Activated CD4-positive, alpha-beta T cell treated with anti-CD3 and anti-CD28 coated beads for 4 hours (primary cell): ENCODE measurements around the gene SLC28A1.
"Not testable (repeated sequence)": the region's sequence is repeated elsewhere in the genome, so short reads cannot be mapped to it uniquely, and the experiment has no call there.

Experiments used
- DNase-seq, 2 donors: peaks; one replicate each; pipeline ENCODE4 v3.0.0-alpha.2; 2020

Gene SLC28A1

DNA sequence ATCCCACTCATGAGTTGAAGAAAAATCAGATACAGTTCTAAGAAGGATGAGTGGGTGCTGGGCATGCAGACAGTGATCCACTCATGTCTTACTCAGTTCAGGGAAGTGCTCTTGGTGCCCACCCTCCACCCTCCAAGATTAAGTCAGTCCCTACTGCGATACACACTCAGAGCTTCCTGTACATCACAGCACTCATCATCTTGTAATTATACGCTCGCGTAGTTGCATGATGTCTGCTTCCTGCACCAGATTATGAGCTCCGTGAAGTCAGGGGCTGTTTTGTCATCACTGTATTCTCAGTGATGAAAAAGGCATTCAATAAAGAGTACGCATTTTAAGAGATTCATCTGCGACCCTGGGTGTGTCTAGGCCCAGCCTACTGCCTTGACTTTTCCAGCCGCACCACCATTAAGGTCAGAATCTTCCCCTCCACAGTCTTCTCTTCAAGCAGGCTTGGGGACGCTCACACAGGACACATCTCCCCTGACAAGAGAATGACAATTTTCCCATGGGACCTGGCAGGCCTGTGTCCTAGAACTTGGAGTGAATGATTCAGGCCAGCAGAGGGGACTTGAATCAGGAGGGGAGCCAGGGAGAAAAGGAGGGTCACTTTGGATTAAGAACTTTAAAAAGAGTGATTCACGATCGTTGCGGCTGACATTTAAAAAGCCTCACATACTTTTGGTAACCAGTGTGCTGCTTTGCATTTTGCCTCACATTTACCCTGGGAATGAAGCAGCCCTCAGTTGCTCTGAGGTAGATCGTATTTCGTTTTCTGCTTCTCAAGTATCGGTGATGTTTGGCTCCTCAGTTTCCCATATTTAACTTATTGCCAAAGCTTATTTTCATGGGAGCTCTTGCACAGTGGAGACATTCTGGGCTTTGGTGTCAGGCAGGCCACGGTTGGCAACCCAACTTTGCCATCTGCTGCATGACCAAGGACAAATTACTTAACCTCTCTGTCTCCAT lies 89.3 kb downstream of the SLC28A1 start:
- DNase-seq: no peak

DNA sequence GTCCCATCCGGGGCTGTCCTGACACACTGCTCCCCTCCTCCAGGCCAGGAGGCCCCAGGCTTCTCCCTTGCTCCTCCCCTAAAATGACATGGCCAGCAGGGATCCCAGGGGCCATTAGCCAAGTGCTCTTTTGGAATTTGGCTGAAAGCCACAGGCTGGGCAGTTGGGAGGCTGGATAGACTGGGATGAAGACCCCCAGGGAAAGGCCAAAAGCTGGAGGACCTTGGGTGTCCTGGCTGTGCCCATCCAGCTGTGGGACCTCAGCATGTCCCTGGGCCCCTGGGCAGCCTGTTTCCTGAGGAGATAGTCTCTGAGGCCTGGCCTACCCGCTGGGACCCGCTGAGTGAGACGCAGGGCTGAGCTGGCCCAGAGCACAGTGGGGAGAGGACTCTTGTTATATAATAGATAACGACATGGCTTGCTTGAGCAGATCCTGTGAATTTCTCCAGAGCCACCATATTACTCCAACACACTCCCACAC lies 91.4 kb downstream of the SLC28A1 start:
- DNase-seq: no peak

DNA sequence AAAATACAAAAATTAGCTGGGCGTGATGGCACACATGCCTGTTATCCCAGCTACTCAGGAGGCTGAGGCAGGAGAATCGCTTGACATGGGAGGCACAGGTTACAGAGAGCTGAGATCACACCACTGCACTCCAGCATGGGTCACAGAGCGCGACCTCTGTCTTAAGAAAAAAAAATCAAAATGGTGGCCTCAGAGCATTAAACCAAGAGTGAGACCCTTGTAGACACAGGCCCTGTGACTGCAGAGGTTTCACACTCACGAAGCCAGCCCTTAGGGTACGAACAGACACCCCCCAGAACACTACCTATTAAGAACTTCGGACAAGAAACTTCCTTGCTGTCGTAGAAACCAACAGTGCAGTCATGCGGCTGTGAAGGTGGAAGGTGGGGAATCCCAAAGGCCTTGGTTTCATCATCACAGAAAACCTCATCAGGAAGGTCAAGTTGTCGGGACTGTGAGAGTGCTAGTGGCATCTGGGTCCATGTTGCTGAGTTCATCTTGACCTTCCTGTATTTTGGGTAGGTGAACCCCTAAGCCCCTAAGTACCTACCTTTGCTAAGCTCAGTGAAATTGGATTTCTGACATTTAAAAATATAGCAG lies 92.4 kb downstream of the SLC28A1 start:
- DNase-seq: no peak

DNA sequence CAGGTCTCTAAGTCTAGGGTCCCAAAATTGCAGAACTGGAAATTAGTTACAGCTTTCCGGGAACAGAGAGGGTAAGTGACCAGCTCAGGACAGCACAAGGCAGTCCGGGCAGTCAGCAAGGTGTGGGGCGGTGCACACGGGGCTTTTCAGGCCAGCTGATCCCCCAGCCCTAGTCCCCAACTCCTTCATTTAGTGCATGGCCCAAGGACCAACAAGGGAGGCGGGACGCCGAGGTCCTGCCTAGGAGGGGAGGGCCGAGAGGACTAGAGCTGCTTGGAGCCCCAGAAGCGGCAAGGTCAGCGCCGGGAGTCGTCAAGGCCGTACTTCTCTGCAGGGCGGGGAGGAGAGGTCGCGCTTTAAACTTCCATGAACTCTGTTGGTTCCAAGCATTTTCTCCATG lies 95.2 kb downstream of the SLC28A1 start:
- DNase-seq: no peak

DNA sequence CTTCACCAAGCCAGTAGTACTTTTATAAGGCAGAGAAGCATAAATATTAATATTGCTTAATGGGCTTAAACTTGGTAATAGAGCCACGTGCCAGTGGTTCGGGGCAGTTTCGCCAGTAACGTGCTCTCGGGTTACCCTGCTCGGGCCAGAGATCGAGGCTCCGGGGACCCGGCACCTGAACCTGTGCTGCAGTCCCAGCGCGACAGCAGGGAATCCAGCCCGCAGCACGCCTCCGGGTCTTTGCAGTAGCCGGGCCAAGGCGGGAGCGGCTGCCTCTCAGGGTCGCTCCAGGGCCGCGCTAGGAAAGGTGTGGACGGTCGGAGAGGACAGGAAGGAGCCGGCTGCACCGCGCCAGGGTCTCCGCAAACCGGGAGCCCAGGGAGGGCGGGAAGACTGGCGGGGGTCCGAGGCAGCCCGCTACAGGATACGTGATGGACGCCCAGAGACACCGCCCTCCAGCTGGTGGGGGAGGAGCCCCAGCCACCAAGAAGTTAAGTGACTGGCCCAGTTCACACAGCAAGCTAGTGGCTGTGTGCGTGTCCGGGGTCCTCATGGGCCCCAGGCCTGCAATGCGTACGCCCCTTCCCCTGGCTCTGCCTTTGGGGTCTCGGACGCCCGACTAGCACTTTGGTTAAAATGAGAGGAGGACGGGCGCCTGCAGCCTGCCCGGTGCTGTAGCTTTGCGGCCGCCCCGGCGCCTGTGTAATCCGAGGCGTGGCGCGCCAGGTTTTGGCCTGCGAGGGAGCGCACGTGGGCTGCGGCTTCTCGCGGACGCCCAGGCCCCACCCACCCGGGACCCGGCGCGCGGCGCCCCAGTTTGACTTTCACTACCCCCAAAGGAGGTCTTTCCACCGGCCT lies 96.0 kb downstream of the SLC28A1 start:
- DNase-seq: peak; percentile 84 to 87

DNA sequence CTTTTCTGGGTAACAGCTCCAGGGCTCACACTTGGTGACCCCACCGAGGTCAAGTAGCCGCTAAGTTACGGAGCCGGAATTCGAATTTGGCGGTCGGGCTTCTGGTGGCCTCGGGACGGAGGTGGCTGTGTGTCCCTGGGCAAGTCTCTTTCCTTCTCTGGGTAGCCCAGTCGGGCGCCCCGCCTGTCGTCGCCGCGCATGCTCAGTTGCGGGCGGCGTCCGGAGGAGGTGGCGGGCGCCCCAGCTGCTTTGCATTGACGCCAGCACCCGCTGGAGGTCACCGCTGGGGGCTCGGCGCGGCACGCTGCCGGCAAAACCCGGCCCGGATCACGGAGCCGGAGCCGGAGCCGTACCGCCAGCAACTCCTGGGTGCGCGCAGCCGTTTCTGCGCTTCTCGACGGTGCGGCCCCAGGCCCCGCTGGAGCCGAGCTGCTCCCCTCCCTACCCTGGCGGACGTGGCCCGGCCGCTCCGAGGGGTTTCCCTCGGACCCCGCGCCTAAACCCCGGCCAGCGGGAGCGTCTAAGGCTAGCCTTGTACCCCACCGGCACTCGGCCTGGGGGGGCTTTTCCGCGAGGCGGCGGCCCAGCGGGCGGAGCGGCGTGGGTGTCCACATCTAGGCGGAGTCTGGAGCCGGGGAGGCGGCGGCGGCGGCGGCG lies 96.7 kb downstream of the SLC28A1 start:
- peak; percentile 94 to 95 for DNase-seq

DNA sequence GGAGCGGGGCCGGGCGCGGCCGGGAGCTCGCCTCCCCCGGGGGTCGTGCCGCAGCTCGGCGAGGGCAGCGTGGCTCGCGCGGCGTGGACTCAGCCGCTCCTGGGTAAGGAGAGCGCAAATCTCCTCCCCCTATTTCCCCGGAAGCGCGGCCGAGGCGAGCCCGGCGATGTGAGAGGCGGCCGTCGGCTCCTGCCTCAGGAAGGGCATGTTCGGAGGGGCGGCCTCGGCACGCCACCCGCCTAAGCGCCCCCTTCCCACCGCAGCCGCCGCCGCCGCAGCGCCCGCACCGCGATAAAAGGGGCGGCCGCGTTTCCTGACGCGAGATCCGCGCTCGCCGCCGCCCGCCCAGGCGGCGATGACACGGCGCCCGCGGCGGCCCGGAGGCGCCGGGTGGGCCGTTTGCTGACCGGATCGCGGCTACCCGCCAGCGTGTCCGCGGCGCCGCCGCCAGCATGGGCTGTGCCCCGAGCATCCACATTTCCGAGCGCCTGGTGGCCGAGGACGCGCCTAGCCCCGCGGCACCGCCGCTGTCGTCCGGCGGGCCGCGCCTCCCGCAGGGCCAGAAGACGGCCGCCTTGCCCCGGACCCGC lies 97.3 kb downstream of the SLC28A1 start, which contains the start of gene PDE8A:
Gene PDE8A (plus strand): TSS at position 146 of the 590 bp plus-strand sequence. CDS start 307 bp downstream, at position 453.
- DNase-seq: peak in 1 of 2 donors; percentile 6

DNA sequence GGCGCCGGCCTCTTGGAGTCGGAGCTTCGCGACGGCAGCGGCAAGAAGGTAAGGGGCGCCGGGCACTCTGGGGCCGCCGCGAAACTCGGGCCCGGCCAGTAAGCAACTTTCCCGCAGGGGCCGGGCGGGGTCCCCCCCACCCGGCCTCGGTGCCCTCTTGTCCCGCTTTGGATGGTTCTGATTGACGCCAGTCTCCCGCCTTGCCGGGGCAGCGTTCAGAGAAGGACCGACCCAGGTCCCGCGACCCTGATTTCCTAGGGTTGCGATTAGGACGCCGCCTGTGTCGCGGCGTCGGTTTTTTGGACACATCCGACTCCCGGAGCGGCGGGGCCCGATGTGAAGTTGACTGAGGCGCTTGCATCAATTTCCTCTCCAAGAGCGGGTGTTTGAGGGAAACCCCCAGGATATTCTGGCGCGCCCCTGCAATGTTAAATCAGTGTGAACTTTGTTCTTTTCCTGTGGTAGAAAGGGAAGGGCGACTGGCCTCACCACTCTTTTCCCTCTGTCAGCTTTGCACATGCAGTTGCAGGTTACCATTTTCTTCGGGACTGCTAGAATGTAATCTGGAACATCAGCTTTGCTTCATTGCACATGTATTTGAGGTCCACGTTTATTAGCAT lies 97.9 kb downstream of the SLC28A1 start:
- DNase-seq: peak; percentile 45 to 50

DNA sequence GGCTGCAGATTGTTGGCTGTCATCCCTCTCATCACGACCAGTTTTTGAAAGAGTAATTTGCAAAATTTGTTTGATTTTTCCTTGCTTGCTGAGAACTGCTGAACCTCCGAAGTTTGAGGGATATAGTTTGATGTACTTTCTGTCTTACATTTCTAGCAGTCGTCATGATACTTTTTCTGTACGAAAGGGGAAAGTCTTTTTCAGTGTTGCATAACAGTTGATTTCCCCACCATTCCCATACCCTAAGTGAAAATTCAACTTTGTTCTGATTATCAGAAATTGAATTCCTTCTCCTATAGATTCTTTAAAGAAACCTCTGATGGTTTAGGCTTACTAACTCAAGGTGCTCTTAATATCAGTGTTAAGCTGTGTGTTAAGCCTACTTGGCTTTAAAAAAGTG lies 98.8 kb downstream of the SLC28A1 start:
- DNase-seq: no peak

DNA sequence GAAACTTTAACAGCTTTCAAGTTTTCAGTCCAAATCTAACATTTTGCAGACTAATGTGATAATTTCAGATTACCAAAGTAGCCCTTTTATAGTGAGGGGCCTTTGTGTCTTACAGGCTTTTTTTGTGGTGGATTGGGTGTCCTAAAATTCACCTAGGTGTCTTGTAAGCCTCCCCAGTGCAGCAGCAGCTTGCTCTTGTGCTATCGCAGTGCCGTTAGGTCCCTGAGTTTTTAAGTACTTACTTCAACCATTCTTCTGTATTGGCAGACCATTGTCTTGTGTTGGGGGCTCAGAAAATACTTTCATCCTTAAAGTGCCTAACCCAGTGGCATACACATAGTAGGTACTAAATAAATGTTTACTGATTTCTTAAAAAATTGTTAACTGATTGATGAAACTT lies 99.2 kb downstream of the SLC28A1 start:
- no peak for DNase-seq

DNA sequence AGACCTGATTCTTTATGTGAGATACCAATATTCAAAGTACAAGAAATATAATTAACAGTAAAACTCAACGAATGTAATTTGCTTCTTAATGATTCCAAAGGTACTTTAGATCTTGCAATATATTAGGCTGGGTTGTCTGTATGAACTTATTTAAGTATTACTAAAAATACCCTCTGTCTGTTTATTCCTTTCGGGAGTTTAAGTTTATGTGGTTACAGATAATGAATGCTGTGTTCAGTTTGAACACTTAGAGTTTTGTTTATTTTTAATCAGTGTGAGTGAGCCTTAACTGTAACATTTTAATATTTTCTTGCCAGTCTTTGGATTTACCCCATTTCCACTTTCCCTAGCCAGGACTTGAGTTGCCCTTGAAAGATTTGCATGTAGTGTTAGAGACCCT lies 100.7 kb downstream of the SLC28A1 start:
- DNase-seq: no peak

DNA sequence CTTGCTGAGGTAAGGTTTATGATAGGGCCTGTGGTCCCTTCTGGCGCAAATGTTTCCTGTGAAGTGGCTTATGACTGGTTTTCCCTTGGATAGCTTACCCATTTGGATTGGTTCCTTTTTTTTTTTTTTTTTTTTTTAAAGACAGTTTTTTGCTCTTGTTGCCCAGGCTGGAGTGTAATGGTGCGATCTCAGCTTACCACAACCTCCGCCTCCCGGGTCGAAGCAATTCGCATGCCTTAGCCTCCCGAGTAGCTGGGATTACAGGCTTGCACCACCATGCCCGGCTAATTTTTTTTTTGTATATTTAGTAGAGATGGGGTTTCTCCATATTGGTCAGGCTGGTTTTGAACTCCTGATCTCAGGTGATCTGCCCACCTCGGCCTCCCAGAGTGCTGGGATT lies 102.9 kb downstream of the SLC28A1 start:
- DNase-seq: not testable (repeated sequence)

DNA sequence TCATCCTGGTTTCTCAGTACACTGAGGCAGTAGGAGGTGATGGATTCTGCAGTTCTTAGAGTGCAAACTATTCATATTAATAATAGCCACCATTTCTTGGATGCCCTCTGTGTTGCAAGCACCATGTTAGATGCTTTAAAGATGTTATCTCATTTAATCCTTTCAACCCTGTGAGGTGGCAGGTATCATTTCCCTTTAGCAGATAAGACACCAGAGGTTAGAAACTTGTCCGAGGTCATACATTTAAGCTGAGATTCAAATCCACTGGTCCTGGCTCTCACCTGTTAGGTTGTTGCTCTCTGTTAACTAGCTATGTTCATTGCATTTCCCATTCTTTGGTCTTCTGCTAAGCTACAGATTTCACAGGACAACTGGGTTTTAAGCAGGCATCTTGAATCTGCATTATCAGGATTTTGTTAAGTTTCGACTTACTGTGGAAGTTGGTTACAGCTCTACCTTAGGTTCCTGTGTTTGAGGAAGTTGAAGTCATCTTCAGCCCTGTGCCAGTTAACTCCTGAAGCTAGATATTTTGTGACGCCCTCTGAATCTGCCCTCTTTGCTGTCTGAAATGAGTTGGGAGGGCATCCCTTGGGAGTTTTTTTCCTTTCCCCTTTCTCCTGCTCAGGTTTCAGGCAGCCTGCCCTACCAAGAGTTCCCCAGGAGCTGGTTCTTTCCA lies 103.6 kb downstream of the SLC28A1 start:
- no peak for DNase-seq

DNA sequence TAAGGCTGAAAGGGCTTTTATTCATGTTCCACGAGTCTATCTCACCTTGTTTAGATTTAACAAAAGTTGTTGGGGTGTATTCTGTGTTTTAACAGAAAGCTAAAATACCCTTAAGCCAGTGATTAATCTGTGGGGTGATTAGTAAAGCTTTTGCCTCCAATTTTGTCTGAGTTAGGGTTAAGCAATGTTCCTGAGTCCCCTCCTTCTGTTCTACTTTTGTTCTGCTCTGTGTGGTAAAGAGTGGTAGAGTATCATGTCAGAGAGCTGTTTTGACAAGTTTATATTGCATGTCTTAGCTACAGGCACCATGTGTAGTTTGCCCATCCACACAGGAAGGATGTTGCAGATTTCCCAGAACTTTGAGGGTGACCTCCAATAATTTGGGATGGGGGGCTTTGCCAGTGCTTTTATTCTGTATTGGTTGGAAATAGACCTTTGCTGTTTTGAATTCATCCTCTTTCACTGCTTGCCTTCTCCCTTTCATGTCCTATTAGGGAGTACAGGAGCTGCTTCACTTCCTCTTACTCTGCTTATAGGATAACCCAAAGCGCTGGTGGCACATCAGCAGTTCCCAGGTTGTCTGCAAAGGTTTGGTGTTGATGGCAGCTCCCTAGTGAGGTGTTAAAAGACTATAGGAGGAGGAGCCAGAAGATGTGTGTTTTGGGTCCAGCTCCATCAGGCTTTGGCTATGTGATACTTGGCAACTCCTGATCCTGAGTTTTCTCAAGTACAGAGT lies 104.6 kb downstream of the SLC28A1 start:
- no peak for DNase-seq

DNA sequence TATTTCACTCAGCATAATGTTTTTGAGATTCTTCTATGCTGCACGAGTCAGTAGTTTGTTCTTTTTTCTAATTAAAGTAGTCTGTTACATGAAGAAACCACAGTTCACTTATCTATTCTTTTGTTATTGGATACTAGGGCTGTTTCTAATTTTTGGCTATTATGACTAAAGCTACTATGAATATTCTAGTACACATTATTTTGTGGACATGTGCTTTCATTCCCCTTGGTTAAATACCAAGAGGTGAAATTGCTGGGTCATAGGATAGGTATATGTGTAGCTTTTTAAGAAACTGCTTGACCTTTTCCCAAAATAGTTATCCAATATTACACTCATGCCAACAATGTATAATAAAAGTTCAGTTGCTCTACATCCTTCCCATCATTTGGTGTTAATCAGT lies 106.0 kb downstream of the SLC28A1 start:
- DNase-seq: no peak

DNA sequence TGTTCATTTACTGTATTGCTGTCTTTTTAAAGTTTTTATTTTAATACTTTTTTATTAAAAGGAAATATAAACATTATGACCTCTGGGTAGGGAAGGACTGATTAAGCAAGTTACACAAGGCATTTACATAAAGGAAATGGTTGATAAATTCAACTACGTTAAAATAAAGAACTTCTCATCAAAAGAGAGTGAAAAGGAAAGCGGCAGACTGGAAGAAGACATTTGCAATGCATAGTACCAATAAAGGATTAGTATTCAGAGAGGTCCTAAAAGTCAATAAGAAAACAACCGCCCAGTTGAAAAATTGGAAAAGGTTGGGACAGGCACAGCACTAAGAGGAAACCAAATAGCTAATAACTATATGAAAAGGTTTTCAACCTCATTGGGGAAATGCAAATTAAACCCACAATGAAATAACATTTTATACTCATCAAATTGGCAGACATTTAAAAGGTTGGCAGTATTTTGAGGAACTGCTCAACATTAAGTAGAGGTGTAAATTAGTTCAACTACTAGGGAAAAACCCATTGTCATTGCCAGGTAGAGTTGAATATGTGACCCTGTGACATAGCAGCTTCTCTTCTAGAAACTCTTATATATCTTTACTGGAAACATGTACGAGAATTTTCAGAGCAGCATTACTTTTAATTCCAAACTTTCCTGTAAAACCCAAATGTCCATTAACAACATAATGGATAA lies 106.7 kb downstream of the SLC28A1 start:
- DNase-seq: no peak

DNA sequence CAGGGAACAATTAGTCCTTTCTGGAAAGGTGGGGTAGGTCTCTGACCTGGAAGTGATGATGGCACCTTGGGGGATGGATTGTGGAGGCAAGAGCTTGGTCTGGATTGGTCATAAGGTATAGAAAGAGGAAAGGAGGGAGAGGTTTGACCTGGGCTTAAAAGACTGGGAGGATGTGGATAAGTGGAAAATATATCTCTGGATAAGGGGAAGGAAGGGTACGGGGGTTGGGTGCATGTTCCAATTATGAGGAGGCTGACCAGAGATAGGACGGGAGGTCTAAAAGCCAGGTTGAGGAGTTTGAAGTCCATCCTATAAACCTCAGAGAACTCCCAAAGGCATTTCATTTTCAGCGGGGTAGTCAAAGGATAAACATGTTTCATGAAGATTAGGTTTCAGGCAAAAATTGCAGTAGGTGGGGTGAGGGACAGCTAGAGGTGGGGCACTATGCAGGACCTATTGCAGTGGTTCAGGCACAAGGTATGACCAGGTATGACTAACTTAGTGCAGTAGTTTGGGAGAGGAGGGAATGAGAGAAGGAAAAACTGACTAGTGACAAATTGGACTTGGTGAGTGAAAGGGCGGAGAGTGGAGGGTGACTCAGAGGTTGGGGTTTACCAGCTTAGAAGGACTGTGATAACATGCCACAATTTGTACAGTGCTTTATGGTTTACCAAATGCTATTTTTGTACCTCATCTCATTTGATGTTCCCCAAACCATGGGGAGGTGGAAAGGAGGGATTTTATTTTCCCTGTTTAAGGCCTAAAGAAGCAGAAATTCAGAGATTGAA lies 107.9 kb downstream of the SLC28A1 start:
- DNase-seq: peak; percentile 43 to 46
